GM10248 (cell line): Measurements from ENCODE around the gene PLCL2.

ENCODE experiments used
- CTCF ChIA-PET: fragments of 300-600 bp; sonication (Branson Sonifier 250); formaldehyde crosslinking; extraction: SDS; loops from one replicate; lab custom pipeline; 2021; ENCODE audit warnings: antibody characterized with exemption; lab: Yijun Ruan, JAX
- POLR2A ChIA-PET: fragments of 350-650 bp; sonication (Branson Sonifier 250); formaldehyde crosslinking; extraction: SDS; loops from one replicate; lab custom pipeline; 2020; ENCODE audit warnings: antibody characterized with exemption; lab: Yijun Ruan, JAX
- DNase-seq: peaks from one replicate; pipeline ENCODE4 v3.0.0; 2012; ENCODE audit errors: extremely low spot score
- TF ChIP-seq, protein P1 (sequence below): IDR thresholded peaks from 2 replicates; pipeline ENCODE4 v1.5.1; 2012; ENCODE audit warnings: mild to moderate bottlenecking, low read depth; ENCODE audit errors: extremely low read depth, missing control alignments, control extremely low read depth

Gene PLCL2

DNA sequence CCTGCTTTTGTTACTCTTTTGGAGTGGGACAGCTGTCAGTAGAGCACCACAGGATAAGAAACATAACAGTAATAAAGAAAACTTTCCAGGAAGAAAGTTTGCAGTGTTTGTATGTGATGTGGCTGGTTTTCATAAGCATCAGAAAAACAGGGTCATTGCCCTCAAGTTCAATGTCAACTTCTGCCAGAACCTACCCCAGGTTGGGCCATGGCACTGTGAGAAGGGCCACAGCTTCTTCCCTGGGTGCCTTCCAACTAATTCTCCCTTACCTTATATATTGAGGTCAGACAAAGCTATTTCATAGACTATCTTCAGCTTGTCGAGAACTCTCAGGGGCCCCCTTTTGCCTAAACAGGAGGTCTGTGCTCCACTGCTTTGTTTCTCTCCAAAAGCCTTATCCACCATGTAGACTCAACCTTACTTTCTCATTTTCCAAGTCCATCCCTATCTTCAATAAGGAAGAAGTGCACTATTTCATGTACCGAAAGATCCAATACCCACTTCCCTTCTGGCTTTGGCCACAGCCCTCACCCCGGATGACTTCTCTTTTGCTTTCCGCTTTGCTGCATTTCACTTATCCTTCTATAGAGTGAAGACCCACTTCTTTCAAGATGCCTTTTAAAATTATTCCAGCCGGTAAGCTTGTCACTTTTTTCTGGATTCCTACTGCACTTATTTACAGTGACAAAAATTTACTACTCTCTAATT lies 38.2 kb upstream of the PLCL2 start:
- TF ChIP-seq, protein P1, sequence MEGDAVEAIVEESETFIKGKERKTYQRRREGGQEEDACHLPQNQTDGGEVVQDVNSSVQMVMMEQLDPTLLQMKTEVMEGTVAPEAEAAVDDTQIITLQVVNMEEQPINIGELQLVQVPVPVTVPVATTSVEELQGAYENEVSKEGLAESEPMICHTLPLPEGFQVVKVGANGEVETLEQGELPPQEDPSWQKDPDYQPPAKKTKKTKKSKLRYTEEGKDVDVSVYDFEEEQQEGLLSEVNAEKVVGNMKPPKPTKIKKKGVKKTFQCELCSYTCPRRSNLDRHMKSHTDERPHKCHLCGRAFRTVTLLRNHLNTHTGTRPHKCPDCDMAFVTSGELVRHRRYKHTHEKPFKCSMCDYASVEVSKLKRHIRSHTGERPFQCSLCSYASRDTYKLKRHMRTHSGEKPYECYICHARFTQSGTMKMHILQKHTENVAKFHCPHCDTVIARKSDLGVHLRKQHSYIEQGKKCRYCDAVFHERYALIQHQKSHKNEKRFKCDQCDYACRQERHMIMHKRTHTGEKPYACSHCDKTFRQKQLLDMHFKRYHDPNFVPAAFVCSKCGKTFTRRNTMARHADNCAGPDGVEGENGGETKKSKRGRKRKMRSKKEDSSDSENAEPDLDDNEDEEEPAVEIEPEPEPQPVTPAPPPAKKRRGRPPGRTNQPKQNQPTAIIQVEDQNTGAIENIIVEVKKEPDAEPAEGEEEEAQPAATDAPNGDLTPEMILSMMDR = no peak
- DNase-seq = no peak
- ChIA-PET CTCF (interaction anchor here (1.0 to 1.9 kb wide), 3 partner anchors 8 to 25 kb away, joined by 3 to 4 read pairs (median 3); no protein-coding TSS in a partner anchor), POLR2A (no interaction called here)

DNA sequence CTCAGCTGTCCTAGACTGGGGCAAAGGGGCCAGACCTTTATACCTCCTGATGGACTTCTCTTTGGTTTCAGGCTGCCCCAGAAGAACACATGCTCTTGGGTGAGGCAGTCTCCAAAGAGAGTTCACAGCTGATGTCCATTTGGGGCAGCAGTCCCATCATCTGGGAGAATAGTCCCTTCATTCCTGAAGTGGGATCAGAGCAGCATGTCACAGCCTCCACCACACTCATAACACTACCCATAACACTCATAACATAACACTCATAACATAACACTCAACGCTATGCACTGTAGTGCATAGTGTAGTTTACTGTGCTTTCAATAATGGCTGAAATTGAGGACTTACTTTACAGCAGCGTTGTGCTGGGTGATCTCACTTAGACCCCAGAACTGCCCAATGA lies 36.7 kb upstream of the PLCL2 start:
- no peak for DNase-seq
- TF ChIP-seq, protein P1 = no peak
- ChIA-PET POLR2A (no interaction called here), CTCF (interaction anchor here (1.1 to 2.3 kb wide), 4 partner anchors 13 to 36 kb away, joined by 3 to 6 read pairs (median 5); partner anchors contain the start of gene PLCL2)

DNA sequence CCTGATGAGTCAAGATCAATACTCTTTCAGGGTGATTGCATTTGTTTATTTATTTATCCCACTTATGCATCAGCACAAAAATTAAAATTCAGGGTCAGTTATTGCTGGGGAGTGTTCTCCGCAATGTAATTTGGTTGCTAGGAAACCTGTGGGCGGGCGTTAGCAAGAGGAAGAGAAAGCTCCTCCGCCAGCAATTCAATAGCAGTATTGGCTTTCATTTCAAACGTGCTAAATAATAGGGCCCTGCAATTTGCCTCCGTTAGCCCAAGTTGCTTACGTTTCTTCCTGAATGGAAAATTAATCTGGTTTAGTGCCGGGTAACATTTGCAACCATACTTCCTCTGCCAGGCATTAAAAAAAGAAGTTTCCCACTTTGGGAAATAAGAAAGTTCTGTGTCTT lies 35.5 kb upstream of the PLCL2 start:
- TF ChIP-seq, protein P1 = no peak
- peak; percentile 39 for DNase-seq
- ChIA-PET POLR2A (no interaction called here), CTCF (interaction anchor here (1.1 to 2.3 kb wide), 6 partner anchors 12 to 35 kb away, joined by 3 to 6 read pairs (median 6); partner anchors contain the start of gene PLCL2)

DNA sequence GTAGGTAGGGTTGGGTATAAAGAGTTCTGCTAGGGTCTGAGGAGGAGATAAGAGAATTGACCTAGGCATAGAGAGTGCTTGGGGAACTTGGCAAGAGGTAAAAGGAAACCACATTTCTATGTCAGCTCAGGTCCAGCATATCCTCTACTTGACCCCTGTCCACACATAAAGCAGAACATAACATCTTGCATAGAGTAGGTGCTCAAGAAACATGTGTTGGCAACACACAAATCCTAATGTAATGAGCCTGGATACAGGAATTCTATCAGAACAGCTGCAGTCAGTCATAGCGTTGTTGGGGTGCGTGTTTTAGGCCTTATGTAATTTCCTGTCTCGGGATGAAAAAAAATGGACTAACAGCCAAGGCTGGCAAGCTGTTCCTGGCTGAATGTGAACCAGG lies 35.0 kb upstream of the PLCL2 start:
- CTCF ChIA-PET = interaction anchor here (1.3 to 2.3 kb wide), 5 partner anchors 13 to 34 kb away, joined by 3 to 6 read pairs (median 6); partner anchors contain the start of gene PLCL2

DNA sequence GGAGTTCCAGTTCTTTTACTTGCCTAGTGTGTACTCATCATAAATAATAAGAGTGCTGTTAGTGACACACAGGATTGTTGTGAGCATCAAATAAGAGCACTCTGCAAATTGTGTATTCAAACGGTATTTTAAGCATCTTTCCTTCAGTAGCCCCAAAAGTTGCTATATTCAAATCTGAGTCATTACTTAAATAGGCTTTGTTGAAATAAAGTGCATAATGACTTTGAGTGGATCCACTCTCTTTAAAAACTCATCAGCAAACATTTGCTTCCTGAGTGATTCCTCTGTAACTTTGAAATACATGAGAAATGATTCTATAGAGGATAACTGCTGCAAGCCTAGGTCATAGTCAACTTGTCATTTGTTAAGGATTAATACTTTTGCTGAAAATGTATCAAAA lies 29.3 kb upstream of the PLCL2 start:
- TF ChIP-seq, protein P1 = no peak
- DNase-seq = no peak
- POLR2A ChIA-PET = no interaction called here
- CTCF ChIA-PET = no interaction called here

More for the DNA sequence above, 35.0 kb upstream of the PLCL2 start:
- DNase-seq = no peak
- POLR2A ChIA-PET = no interaction called here
- TF ChIP-seq, protein P1 = no peak

DNA sequence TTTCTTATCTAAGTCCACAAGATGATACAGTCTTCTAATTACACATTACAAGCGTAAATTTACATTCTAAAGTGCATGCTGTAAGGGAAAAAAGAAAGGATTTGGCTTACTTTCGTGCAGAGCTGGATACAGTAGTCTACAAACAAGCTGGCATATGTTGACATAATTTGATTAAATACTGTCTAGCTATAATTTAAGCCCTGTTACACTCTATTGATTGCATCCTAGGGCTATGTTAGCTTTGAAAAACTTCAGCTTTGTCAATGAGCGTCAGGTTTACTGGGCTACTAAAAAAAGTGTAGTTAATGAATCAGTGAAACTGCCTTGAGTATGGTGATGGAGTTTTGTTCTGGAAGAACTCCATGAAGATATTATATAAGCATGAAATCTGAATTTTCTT lies 24.5 kb upstream of the PLCL2 start:
- DNase-seq = no peak
- TF ChIP-seq, protein P1 = no peak
- ChIA-PET POLR2A (no interaction called here), CTCF (interaction anchor here (1.7 kb wide), 1 partner anchor 167 kb away, joined by 4 read pairs; no protein-coding TSS in a partner anchor)
